GM10266 (cell line): Measurements from ENCODE around the gene NAT8.
"Not testable (repeated sequence)": the region's sequence is repeated elsewhere in the genome, so short reads cannot be mapped to it uniquely, and the experiment has no call there.

Source experiments
- DNase-seq: peaks from one replicate; pipeline ENCODE4 v3.0.0; 2012; ENCODE audit errors: extremely low spot score
- CTCF ChIP-seq: IDR thresholded peaks from 2 replicates; pipeline ENCODE4 v1.5.1; 2012; ENCODE audit warnings: mild to moderate bottlenecking, low read depth; ENCODE audit not compliant: control insufficient read depth, insufficient read depth; ENCODE audit errors: missing control alignments

Gene NAT8

GRCh38 chr2:73640511-73640911 is 1.7 kb downstream of the NAT8 start:
- TF ChIP-seq CTCF: no peak
- DNase-seq: no peak

GRCh38 chr2:73638429-73638828 is 3.8 kb downstream of the NAT8 start:
- no peak for TF ChIP-seq CTCF
- DNase-seq: no peak

- not testable (repeated sequence) for DNase-seq
These were observed 5.2 kb downstream of the NAT8 start for GRCh38 chr2:73636977-73637376.

GRCh38 chr2:73630662-73631266 is 11.5 kb downstream of the NAT8 start:
- peak; percentile 35 for TF ChIP-seq CTCF

GRCh38 chr2:73628493-73628892 is 13.7 kb downstream of the NAT8 start:
- not testable (repeated sequence) for DNase-seq

More at GRCh38 chr2:73630662-73631266, 11.5 kb downstream of the NAT8 start:
- DNase-seq: not testable (repeated sequence)

GRCh38 chr2:73626237-73626636 is 16.0 kb downstream of the NAT8 start:
- DNase-seq: not testable (repeated sequence)

GRCh38 chr2:73624625-73625024 is 17.6 kb downstream of the NAT8 start:
- not testable (repeated sequence) for DNase-seq

GRCh38 chr2:73624036-73624435 is 18.2 kb downstream of the NAT8 start:
- not testable (repeated sequence) for DNase-seq

- DNase-seq: not testable (repeated sequence)
- TF ChIP-seq CTCF: peak; percentile 30
These were observed 22.3 kb downstream of the NAT8 start for GRCh38 chr2:73619925-73620324.

- no peak for DNase-seq
These were observed 27.2 kb downstream of the NAT8 start for GRCh38 chr2:73614997-73615396.

More at GRCh38 chr2:73614997-73615396, 27.2 kb downstream of the NAT8 start:
- no peak for TF ChIP-seq CTCF
